ENCODE results near the gene PLCB1.

GRCh38 chr20:8837396-8837795 is 705.3 kb downstream of the PLCB1 start:
- TF ChIP-seq, protein P1, sequence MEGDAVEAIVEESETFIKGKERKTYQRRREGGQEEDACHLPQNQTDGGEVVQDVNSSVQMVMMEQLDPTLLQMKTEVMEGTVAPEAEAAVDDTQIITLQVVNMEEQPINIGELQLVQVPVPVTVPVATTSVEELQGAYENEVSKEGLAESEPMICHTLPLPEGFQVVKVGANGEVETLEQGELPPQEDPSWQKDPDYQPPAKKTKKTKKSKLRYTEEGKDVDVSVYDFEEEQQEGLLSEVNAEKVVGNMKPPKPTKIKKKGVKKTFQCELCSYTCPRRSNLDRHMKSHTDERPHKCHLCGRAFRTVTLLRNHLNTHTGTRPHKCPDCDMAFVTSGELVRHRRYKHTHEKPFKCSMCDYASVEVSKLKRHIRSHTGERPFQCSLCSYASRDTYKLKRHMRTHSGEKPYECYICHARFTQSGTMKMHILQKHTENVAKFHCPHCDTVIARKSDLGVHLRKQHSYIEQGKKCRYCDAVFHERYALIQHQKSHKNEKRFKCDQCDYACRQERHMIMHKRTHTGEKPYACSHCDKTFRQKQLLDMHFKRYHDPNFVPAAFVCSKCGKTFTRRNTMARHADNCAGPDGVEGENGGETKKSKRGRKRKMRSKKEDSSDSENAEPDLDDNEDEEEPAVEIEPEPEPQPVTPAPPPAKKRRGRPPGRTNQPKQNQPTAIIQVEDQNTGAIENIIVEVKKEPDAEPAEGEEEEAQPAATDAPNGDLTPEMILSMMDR (IDR thresholded peaks at IDR 0.05; ENCODE audit: insufficient read depth, low read depth, low read length), result no peak
- no peak for TF ChIP-seq EZH2 (IDR thresholded peaks at IDR 0.05; ENCODE audit: insufficient read depth, low read length)

Data from astrocyte (in vitro differentiated cells and primary cell).